Middle frontal gyrus (tissue), 1 donor: ENCODE data around the gene CLIP4.

ENCODE experiments used
- DNase-seq: peaks from one replicate; pipeline ENCODE4 v3.0.0-alpha.2; 2015; ENCODE audit warnings: low spot score; ENCODE audit errors: extremely low spot score

CLIP4 gene

GRCh38 chr2:29130295-29130694, 15.1 kb downstream of the CLIP4 start:
- DNase-seq = no peak

- no peak for DNase-seq
Observed at GRCh38 chr2:29134933-29135332, 19.7 kb downstream of the CLIP4 start.

GRCh38 chr2:29139152-29139551, 23.9 kb downstream of the CLIP4 start:
- no peak for DNase-seq

GRCh38 chr2:29139731-29140130, 24.5 kb downstream of the CLIP4 start:
- DNase-seq = no peak

GRCh38 chr2:29143657-29144056, 28.4 kb downstream of the CLIP4 start:
- DNase-seq = no peak

GRCh38 chr2:29146197-29146596, 31.0 kb downstream of the CLIP4 start:
- no peak for DNase-seq

- no peak for DNase-seq
Observed at GRCh38 chr2:29147963-29148362, 32.7 kb downstream of the CLIP4 start.

- no peak for DNase-seq
Observed at GRCh38 chr2:29154610-29155009, 39.4 kb downstream of the CLIP4 start.

GRCh38 chr2:29155578-29155977, 40.4 kb downstream of the CLIP4 start:
- no peak for DNase-seq

- DNase-seq = no peak
Observed at GRCh38 chr2:29157131-29157530, 41.9 kb downstream of the CLIP4 start.

- DNase-seq = no peak
Observed at GRCh38 chr2:29159125-29159524, 43.9 kb downstream of the CLIP4 start.

- DNase-seq = no peak
Observed at GRCh38 chr2:29160184-29160583, 45.0 kb downstream of the CLIP4 start.

- DNase-seq = no peak
Observed at GRCh38 chr2:29162204-29162928, 47.2 kb downstream of the CLIP4 start.

- DNase-seq = no peak
Observed at GRCh38 chr2:29164091-29164846, 49.1 kb downstream of the CLIP4 start.

GRCh38 chr2:29165362-29166241, 50.4 kb downstream of the CLIP4 start:
- DNase-seq = no peak

- no peak for DNase-seq
Observed at GRCh38 chr2:29166242-29167039, 51.2 kb downstream of the CLIP4 start.

GRCh38 chr2:29174937-29175336, 59.7 kb downstream of the CLIP4 start:
- DNase-seq = no peak

GRCh38 chr2:29175338-29175737, 60.1 kb downstream of the CLIP4 start:
- DNase-seq = no peak

GRCh38 chr2:29182334-29182733, 67.1 kb downstream of the CLIP4 start:
- no peak for DNase-seq

- DNase-seq = no peak
Observed at GRCh38 chr2:29182920-29183319, 67.7 kb downstream of the CLIP4 start.

GRCh38 chr2:29184531-29184930, 69.3 kb downstream of the CLIP4 start:
- DNase-seq = no peak
